Fibroblast of upper back skin (primary cell): ENCODE results near the gene SMAD6.

Source experiments
- DNase-seq: peaks from one replicate; pipeline ENCODE4 v3.0.0-alpha.2; 2013

SMAD6 gene

GRCh38 chr15:66800584-66801235 is 98.7 kb downstream of the SMAD6 start:
- peak; percentile 51 for DNase-seq

GRCh38 chr15:66801266-66801665 is 99.2 kb downstream of the SMAD6 start:
- DNase-seq: no peak

GRCh38 chr15:66802025-66803001 is 100.3 kb downstream of the SMAD6 start:
- peak; percentile 90 for DNase-seq

GRCh38 chr15:66803182-66803729 is 101.2 kb downstream of the SMAD6 start:
- peak; percentile 99 for DNase-seq

- no peak for DNase-seq
These were observed 101.7 kb downstream of the SMAD6 start for GRCh38 chr15:66803749-66804148.

GRCh38 chr15:66805202-66805885 is 103.3 kb downstream of the SMAD6 start:
- no peak for DNase-seq

GRCh38 chr15:66808181-66808824 is 106.3 kb downstream of the SMAD6 start:
- no peak for DNase-seq

GRCh38 chr15:66809664-66810063 is 107.6 kb downstream of the SMAD6 start:
- no peak for DNase-seq

GRCh38 chr15:66815318-66815717 is 113.3 kb downstream of the SMAD6 start:
- DNase-seq: peak; percentile 91

- no peak for DNase-seq
These were observed 114.2 kb downstream of the SMAD6 start for GRCh38 chr15:66816201-66816600.

- no peak for DNase-seq
These were observed 117.0 kb downstream of the SMAD6 start for GRCh38 chr15:66819084-66819483.

- peak; percentile 31 for DNase-seq
These were observed 118.6 kb downstream of the SMAD6 start for GRCh38 chr15:66820481-66821176.

GRCh38 chr15:66821307-66821706 is 119.3 kb downstream of the SMAD6 start:
- DNase-seq: peak; percentile 64

GRCh38 chr15:66822114-66822513 is 120.1 kb downstream of the SMAD6 start:
- DNase-seq: peak; percentile 76

GRCh38 chr15:66822576-66822975 is 120.5 kb downstream of the SMAD6 start:
- DNase-seq: no peak

GRCh38 chr15:66823601-66824000 is 121.6 kb downstream of the SMAD6 start:
- no peak for DNase-seq

- no peak for DNase-seq
These were observed 122.4 kb downstream of the SMAD6 start for GRCh38 chr15:66824424-66824823.

GRCh38 chr15:66825139-66825538 is 123.1 kb downstream of the SMAD6 start:
- no peak for DNase-seq

GRCh38 chr15:66825731-66826130 is 123.7 kb downstream of the SMAD6 start:
- no peak for DNase-seq

- DNase-seq: no peak
These were observed 124.5 kb downstream of the SMAD6 start for GRCh38 chr15:66826507-66826906.

GRCh38 chr15:66827039-66827697 is 125.1 kb downstream of the SMAD6 start:
- no peak for DNase-seq

- no peak for DNase-seq
These were observed 125.6 kb downstream of the SMAD6 start for GRCh38 chr15:66827698-66828055.
